ENCODE data around the gene HSF4. TPM values are rescaled to one million over a fixed set of nuclear protein-coding genes. Genes with fewer than 3 reads are reported as not detected.

Gene HSF4, protein sequence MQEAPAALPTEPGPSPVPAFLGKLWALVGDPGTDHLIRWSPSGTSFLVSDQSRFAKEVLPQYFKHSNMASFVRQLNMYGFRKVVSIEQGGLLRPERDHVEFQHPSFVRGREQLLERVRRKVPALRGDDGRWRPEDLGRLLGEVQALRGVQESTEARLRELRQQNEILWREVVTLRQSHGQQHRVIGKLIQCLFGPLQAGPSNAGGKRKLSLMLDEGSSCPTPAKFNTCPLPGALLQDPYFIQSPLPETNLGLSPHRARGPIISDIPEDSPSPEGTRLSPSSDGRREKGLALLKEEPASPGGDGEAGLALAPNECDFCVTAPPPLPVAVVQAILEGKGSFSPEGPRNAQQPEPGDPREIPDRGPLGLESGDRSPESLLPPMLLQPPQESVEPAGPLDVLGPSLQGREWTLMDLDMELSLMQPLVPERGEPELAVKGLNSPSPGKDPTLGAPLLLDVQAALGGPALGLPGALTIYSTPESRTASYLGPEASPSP
- total RNA-seq = 100 to 1,000 TPM in 1 of 3 donors, 10 to 100 TPM in 2; 26.0 to 113 (median 64.4) TPM
- long read RNA-seq, donor 1, partial matches to known transcripts = 14 of 56 reads
- long read RNA-seq, donor 1, other reads (novel, unspliced or antisense) = 40 of 56 reads
- long read RNA-seq, donor 2, partial matches to known transcripts = 1 of 2 reads
- long read RNA-seq, donor 2, other reads (novel, unspliced or antisense) = 1 of 2 reads

DNA sequence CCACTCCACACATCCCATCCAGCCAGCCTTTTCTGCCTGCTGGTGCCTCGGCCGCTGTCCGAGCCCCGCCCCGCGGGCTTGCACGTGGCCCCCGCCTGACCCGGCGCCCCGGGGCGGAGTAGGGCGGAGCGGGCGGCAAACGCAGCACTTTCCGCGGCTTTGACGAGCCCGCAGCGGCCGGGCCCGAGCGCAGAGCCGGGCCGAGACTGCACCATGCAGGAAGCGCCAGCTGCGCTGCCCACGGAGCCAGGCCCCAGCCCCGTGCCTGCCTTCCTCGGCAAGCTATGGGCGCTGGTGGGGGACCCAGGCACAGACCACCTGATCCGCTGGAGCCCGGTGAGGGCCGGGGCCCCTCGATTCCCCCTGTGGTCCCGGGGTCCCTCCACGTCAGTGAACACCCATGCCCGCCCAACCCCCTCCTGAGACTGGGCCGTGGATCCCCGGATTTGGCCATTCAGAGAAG, at the start of gene HSF4:
HSF4 (plus strand) TSS at position 147 of the 463 bp plus-strand sequence; CDS start at position 214, 67 bp downstream.
- peaks cover 50% of the 10 kb centered on the region for H3K4me1 ChIP-seq (ENCODE audit: low read depth)
- no peak within 1 kb of the TSS for H3K4me3 ChIP-seq
- DNase-seq (peak; percentile 74 to 84 (median 74)), ATAC-seq (peak; percentile 50)
- no peaks in the 10 kb centered on the region for H3K9me3 ChIP-seq
- TF ChIP-seq, protein P1, sequence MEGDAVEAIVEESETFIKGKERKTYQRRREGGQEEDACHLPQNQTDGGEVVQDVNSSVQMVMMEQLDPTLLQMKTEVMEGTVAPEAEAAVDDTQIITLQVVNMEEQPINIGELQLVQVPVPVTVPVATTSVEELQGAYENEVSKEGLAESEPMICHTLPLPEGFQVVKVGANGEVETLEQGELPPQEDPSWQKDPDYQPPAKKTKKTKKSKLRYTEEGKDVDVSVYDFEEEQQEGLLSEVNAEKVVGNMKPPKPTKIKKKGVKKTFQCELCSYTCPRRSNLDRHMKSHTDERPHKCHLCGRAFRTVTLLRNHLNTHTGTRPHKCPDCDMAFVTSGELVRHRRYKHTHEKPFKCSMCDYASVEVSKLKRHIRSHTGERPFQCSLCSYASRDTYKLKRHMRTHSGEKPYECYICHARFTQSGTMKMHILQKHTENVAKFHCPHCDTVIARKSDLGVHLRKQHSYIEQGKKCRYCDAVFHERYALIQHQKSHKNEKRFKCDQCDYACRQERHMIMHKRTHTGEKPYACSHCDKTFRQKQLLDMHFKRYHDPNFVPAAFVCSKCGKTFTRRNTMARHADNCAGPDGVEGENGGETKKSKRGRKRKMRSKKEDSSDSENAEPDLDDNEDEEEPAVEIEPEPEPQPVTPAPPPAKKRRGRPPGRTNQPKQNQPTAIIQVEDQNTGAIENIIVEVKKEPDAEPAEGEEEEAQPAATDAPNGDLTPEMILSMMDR (IDR thresholded peaks at IDR 0.05) = no peak
- intact Hi-C loops (cut with DNase I, micrococcal nuclease) = no loop called here
- no peaks in the 10 kb centered on the region for H3K36me3 ChIP-seq (ENCODE audit: low read depth)

DNA sequence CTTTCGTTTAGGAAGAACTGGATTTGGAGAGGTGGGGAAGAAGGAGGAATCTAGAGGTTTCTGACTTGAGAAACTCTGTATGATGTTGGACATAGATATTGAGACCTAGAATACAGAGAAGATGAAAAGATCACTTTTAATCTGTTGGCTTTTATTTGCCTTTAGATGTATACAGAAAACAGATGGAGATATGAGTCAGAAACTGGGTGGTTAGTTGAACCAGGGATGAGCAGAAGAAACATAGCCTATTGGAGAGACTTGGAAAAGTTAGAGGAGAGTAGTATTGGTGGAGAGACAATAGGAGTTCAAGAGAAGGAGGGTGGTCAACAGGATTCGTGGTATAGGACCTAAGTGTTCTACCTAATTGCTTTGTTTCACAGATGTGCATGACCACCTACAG, 49.8 kb upstream of the HSF4 start:
- no peak for ATAC-seq
- peaks cover 15% of the 10 kb centered on the region for H3K4me1 ChIP-seq (ENCODE audit: low read depth)
- intact Hi-C loops (cut with DNase I, micrococcal nuclease) = no loop called here

DNA sequence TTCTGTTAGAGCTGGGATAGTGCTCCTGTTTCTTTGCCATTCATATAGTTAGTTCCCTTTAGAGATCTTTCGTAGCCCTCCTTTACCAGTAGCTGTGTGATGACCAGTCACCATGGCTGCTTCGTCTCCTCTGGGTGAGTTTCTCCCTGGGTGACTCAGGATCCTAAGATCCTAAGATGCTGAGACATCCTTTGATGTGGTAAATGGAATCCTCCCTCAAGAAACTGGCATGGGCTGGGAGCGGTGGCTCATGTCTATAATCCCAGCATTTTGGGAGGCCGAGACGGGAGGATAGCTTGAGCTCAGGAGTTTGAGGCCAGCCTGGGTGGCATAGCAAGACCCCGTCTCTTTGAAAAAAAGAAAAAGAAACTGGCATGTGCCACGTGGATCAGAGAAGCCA, 48.9 kb upstream of the HSF4 start:
- Histone ChIP-seq H3K9me3 (no peaks in the 10 kb centered on the region), H3K4me1 (ENCODE audit: low read depth) (peaks cover 12% of the 10 kb centered on the region), H3K36me3 (ENCODE audit: low read depth) (no peaks in the 10 kb centered on the region), H3K4me3 (no peak overlapping the region)
- intact Hi-C loops (cut with DNase I, micrococcal nuclease) = no loop called here
- DNase-seq (no peak), ATAC-seq (no peak)
- TF ChIP-seq, protein P1 (IDR thresholded peaks at IDR 0.05) = no peak

More for the DNA sequence above, 49.8 kb upstream of the HSF4 start:
- no peaks in the 10 kb centered on the region for H3K9me3 ChIP-seq
- TF ChIP-seq, protein P1 (IDR thresholded peaks at IDR 0.05) = no peak
- no peak overlapping the region for H3K4me3 ChIP-seq
- no peak for DNase-seq
- no peaks in the 10 kb centered on the region for H3K36me3 ChIP-seq (ENCODE audit: low read depth)

DNA sequence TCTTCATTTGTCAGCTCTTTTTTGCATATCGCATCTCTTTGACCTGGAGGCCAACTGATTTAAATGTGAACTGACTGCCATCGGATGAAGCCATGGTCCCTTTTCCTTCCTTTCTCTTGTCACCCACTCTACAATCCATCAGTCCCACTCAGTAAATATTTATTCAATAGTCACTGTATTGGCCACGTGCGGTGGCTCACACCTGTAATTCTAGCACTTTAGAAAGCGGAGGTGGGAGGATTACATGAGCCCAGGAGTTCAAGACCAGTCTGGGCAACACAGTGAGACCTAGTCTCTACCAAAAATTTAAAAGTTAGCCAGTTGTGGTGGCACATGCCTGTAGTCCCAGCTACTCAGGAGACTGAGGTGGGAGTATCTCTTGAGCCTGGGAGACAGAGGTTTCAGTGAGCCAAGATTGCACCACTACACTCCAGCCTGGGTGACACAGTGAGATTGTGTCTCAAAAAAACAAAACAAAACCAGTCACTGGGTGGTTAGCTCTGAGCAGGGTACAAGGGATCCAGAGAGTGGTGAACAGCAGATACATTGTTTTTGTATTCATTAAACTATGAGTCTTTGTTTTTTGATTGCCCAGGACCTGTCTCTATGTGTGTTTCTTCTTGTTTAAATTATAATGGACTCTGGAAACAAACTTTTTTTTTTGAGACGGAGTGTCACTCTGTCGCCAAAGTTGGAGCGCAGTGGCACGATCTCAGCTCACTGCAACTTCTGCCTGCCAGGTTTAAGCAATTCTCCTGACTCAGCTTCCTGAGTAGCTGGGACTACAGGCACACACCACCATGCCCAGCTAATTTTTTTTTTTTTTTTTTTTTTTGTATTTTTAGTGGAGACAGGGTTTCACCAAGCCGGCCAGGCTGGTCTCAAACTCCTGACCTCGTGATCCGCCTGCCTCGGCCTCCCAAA, 47.9 kb upstream of the HSF4 start:
- intact Hi-C loops (cut with DNase I, micrococcal nuclease) = no loop called here
- H3K4me3 ChIP-seq = no peak overlapping the region
- TF ChIP-seq, protein P1 (IDR thresholded peaks at IDR 0.05) = no peak
- DNase-seq (no peak), ATAC-seq (no peak)
- no peaks in the 10 kb centered on the region for H3K9me3 ChIP-seq
- H3K36me3 ChIP-seq (ENCODE audit: low read depth) = no peaks in the 10 kb centered on the region
- H3K4me1 ChIP-seq (ENCODE audit: low read depth) = peaks cover 5% of the 10 kb centered on the region

DNA sequence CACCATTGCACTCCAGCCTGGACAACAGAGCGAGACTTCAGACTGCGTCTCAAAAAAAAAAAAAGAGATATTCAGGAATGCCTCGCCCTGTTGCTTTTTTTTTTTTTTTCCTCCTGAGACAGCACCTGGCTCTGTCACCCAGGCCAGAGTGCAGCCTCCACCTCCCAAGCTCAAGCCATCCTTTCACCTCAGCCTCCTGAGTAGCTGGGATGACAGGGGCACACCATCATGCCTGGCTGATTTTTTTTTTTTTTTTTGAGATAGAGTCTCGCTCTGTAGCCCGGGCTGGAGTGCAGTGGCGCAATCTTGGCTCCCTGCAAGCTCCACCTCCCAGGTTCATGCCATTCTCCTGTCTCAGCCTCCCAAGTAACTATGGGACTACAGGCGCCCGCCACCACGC, 46.8 kb upstream of the HSF4 start:
- peaks cover 5% of the 10 kb centered on the region for H3K4me1 ChIP-seq (ENCODE audit: low read depth)
- TF ChIP-seq, protein P1 (IDR thresholded peaks at IDR 0.05) = no peak
- no peak overlapping the region for H3K4me3 ChIP-seq
- ATAC-seq = no peak
- no peaks in the 10 kb centered on the region for H3K9me3 ChIP-seq
- intact Hi-C loops (cut with DNase I, micrococcal nuclease) = no loop called here
- H3K36me3 ChIP-seq (ENCODE audit: low read depth) = no peaks in the 10 kb centered on the region
- no peak for DNase-seq

Measured in mucosa of descending colon (tissue), 3 donors.